ENCODE data around the gene TMEM30A.

- TF ChIP-seq CTCF (conservative IDR thresholded peaks at IDR 0.05; ENCODE audit: low read length) = no peak
- TF ChIP-seq EZH2phosphoT487 (IDR thresholded peaks at IDR 0.05; ENCODE audit: borderline replicate concordance, low read depth, low read length) = no peak
Measured at GRCh38 chr6:75278474-75279077, 6.0 kb downstream of the TMEM30A start.

Measured in OCI-LY7 (cell line).